ENCODE measurements around the gene NELFB.

GRCh38 chr9:137273611-137274320 lies 18.6 kb downstream of the NELFB start:
- TF ChIP-seq EZH2 (IDR thresholded peaks at IDR 0.05; ENCODE audit: borderline replicate concordance, low read length), result no peak
- TF ChIP-seq CTCF (IDR thresholded peaks at IDR 0.05; ENCODE audit: low read length), result no peak

Measured in OCI-LY1 (cell line).